Measurements from ENCODE around the gene PBLD. TPM values are rescaled to one million over a fixed set of nuclear protein-coding genes. Genes with fewer than 3 reads are reported as not detected.

The PBLD gene
- polyA plus RNA-seq, 1 donor from 2014 or later: 6.7 TPM

- no peak overlapping the region for H3K4me3 ChIP-seq (ENCODE audit: low read length)
- no peak overlapping the region for H3K4me2 ChIP-seq (ENCODE audit: low read length)
- no peaks in the 10 kb centered on the region for H3F3A ChIP-seq (ENCODE audit: insufficient read depth, low read length, poor library complexity, severe bottlenecking)
- H2AFZ ChIP-seq (ENCODE audit: low read depth, low read length): no peak overlapping the region
- no peaks in the 10 kb centered on the region for H3K36me3 ChIP-seq (ENCODE audit: insufficient read depth, low read length)
- H3K79me2 ChIP-seq (replicated peaks; ENCODE audit: insufficient read depth, low read length): no peaks in the 10 kb centered on the region
- no peak overlapping the region for H3K27ac ChIP-seq (ENCODE audit: low read length)
- no peaks in the 10 kb centered on the region for H3K27me3 ChIP-seq (ENCODE audit: insufficient read depth, low read depth, low read length)
- H3K9me3 ChIP-seq (ENCODE audit: low read length): no peaks in the 10 kb centered on the region
- TF ChIP-seq MXI1 (conservative IDR thresholded peaks at IDR 0.05; ENCODE audit: poor library complexity, severe bottlenecking) (no peak), RAD21 (conservative IDR thresholded peaks at IDR 0.05) (no peak), EZH2 (IDR thresholded peaks at IDR 0.05; ENCODE audit: borderline replicate concordance, insufficient read depth, low read length, poor library complexity, severe bottlenecking) (no peak), EP300 (conservative IDR thresholded peaks at IDR 0.05; ENCODE audit: poor library complexity, severe bottlenecking) (no peak), TAF1 (IDR thresholded peaks at IDR 0.05; ENCODE audit: low read depth) (no peak), SMC3 (conservative IDR thresholded peaks at IDR 0.05; ENCODE audit: poor library complexity) (no peak), REST (IDR thresholded peaks at IDR 0.05; ENCODE audit: borderline replicate concordance) (no peak), POLR2AphosphoS5 (IDR thresholded peaks at IDR 0.05) (no peak), CTCF (IDR thresholded peaks at IDR 0.05; ENCODE audit: poor library complexity, severe bottlenecking) (no peak)
- no peak overlapping the region for H3K9ac ChIP-seq (ENCODE audit: low read length)
- no peaks in the 10 kb centered on the region for H4K20me1 ChIP-seq (ENCODE audit: insufficient read depth)
- no peaks in the 10 kb centered on the region for H3K9me2 ChIP-seq (ENCODE audit: insufficient read depth, low read length)
Observed at GRCh38 chr10:68359189-68359588, 26.5 kb upstream of the PBLD start.

- TF ChIP-seq EZH2 (IDR thresholded peaks at IDR 0.05; ENCODE audit: borderline replicate concordance, insufficient read depth, low read length, poor library complexity, severe bottlenecking): no peak
- TF ChIP-seq SMC3 (conservative IDR thresholded peaks at IDR 0.05; ENCODE audit: poor library complexity): no peak
- TF ChIP-seq RAD21 (conservative IDR thresholded peaks at IDR 0.05): no peak
- no peak for TF ChIP-seq POLR2AphosphoS5 (IDR thresholded peaks at IDR 0.05)
- TF ChIP-seq CTCF (IDR thresholded peaks at IDR 0.05; ENCODE audit: poor library complexity, severe bottlenecking): no peak
- TF ChIP-seq EP300 (conservative IDR thresholded peaks at IDR 0.05; ENCODE audit: poor library complexity, severe bottlenecking): no peak
- TF ChIP-seq REST (IDR thresholded peaks at IDR 0.05; ENCODE audit: borderline replicate concordance): no peak
- TF ChIP-seq TAF1 (IDR thresholded peaks at IDR 0.05; ENCODE audit: low read depth): no peak
- TF ChIP-seq MXI1 (conservative IDR thresholded peaks at IDR 0.05; ENCODE audit: poor library complexity, severe bottlenecking): no peak
- H4K20me1 ChIP-seq (ENCODE audit: insufficient read depth): no peaks in the 10 kb centered on the region
- no peak overlapping the region for H3K9ac ChIP-seq (ENCODE audit: low read length)
- no peak overlapping the region for H3K27ac ChIP-seq (ENCODE audit: low read length)
- H3K9me3 ChIP-seq (ENCODE audit: low read length): no peaks in the 10 kb centered on the region
- no peaks in the 10 kb centered on the region for H3K27me3 ChIP-seq (ENCODE audit: insufficient read depth, low read depth, low read length)
- H3K4me2 ChIP-seq (ENCODE audit: low read length): no peak overlapping the region
- no peaks in the 10 kb centered on the region for H3F3A ChIP-seq (ENCODE audit: insufficient read depth, low read length, poor library complexity, severe bottlenecking)
- no peaks in the 10 kb centered on the region for H3K9me2 ChIP-seq (ENCODE audit: insufficient read depth, low read length)
- peaks cover 4% of the 10 kb centered on the region for H3K36me3 ChIP-seq (ENCODE audit: insufficient read depth, low read length)
- no peak overlapping the region for H3K4me3 ChIP-seq (ENCODE audit: low read length)
- no peaks in the 10 kb centered on the region for H3K79me2 ChIP-seq (replicated peaks; ENCODE audit: insufficient read depth, low read length)
- H2AFZ ChIP-seq (ENCODE audit: low read depth, low read length): no peak overlapping the region
Observed at GRCh38 chr10:68353537-68353936, 20.8 kb upstream of the PBLD start.
